Activated CD8-positive, alpha-beta T cell treated with anti-CD3 and anti-CD28 coated beads for 36 hours (primary cell): ENCODE results near the gene ADCYAP1. TPM values are rescaled to one million over a fixed set of nuclear protein-coding genes. Genes with fewer than 3 reads are reported as not detected.

Experiments
- ATAC-seq: fragments of 200-7000 bp; cut with Tn5 transposase; one replicate; pipeline ENCODE4 v1.10.0; 2021; ENCODE audit warnings: mild to moderate bottlenecking, moderate library complexity
- CTCF ChIA-PET: fragments of 350-600 bp; sonication (Branson Sonifier 250); formaldehyde crosslinking; loops from one replicate; lab custom pipeline; 2021; ENCODE audit warnings: antibody characterized with exemption; lab: Charles Lee
- POLR2A ChIA-PET: fragments of 350-600 bp; sonication (Branson Sonifier 250); formaldehyde crosslinking; loops from one replicate; lab custom pipeline; 2021; ENCODE audit warnings: antibody characterized with exemption; lab: Charles Lee
- DNase-seq: peaks from one replicate; pipeline ENCODE4 v3.0.0-alpha.2; 2020
- H3K27ac Mint-ChIP-seq: one replicate; pipeline ENCODE4 v1.8.0; 2021; ENCODE audit warnings: mild to moderate bottlenecking, mixed read lengths
- H3K27me3 Mint-ChIP-seq: one replicate; pipeline ENCODE4 v1.8.0; 2021; ENCODE audit warnings: mixed read lengths
- H3K36me3 Mint-ChIP-seq: one replicate; pipeline ENCODE4 v1.8.0; 2021; ENCODE audit warnings: low read depth, mixed read lengths
- H3K4me1 Mint-ChIP-seq: one replicate; pipeline ENCODE4 v1.8.0; 2021; ENCODE audit warnings: low read depth, mixed read lengths
- H3K4me3 Mint-ChIP-seq: one replicate; pipeline ENCODE4 v1.8.0; 2021; ENCODE audit warnings: mild to moderate bottlenecking, moderate library complexity, mixed read lengths
- H3K9me3 Mint-ChIP-seq: one replicate; pipeline ENCODE4 v1.8.0; 2021; ENCODE audit warnings: mixed read lengths
- intact Hi-C: fragments of 100-400 bp; cut with micrococcal nuclease; formaldehyde crosslinking; loops from one replicate; pipeline ENCODE4 v1.10.0; 2022
- total RNA-seq, 2 experiments: library from RNA; stranded (reverse); gene quantifications; one replicate each; pipeline ENCODE4 v1.2.3, GENCODE V29; 2021
- TF ChIP-seq, protein P1 (sequence below): fragments of 200-600 bp; IDR thresholded peaks from one replicate; pipeline ENCODE4 v1.8.0; 2022; ENCODE audit warnings: antibody characterized with exemption, mild to moderate bottlenecking

ADCYAP1 gene
- total RNA-seq, 2 experiments from 2014 or later, result not detected

DNA sequence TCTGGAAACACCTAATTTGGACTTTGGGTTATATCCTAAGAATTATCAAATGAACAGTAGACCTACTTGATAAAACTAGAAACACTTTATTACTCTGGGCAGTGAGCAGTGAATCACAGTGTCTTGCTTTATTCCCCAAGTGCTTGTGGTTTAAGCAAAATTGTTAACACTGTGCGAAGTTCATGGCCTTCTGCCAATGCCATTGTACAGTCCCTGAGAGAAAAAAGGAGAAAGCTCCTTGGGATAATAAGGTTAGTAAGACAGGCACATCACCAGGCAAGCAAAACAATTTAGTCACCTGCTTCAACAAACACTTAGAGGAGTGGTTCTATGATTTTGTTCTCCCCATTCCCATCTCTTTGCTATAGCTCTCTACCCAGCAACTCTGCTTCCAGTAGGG lies 39.8 kb downstream of the ADCYAP1 start:
- H3K27me3 Mint-ChIP-seq, result no peaks in the 10 kb centered on the region
- DNase-seq, result no peak
- no peaks in the 10 kb centered on the region for H3K9me3 Mint-ChIP-seq
- intact Hi-C loops, result no loop called here
- ChIA-PET CTCF (no interaction called here), POLR2A (no interaction called here)
- no peak overlapping the region for H3K27ac Mint-ChIP-seq
- H3K36me3 Mint-ChIP-seq, result no peaks in the 10 kb centered on the region
- TF ChIP-seq, protein P1, sequence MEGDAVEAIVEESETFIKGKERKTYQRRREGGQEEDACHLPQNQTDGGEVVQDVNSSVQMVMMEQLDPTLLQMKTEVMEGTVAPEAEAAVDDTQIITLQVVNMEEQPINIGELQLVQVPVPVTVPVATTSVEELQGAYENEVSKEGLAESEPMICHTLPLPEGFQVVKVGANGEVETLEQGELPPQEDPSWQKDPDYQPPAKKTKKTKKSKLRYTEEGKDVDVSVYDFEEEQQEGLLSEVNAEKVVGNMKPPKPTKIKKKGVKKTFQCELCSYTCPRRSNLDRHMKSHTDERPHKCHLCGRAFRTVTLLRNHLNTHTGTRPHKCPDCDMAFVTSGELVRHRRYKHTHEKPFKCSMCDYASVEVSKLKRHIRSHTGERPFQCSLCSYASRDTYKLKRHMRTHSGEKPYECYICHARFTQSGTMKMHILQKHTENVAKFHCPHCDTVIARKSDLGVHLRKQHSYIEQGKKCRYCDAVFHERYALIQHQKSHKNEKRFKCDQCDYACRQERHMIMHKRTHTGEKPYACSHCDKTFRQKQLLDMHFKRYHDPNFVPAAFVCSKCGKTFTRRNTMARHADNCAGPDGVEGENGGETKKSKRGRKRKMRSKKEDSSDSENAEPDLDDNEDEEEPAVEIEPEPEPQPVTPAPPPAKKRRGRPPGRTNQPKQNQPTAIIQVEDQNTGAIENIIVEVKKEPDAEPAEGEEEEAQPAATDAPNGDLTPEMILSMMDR, result no peak
- H3K4me3 Mint-ChIP-seq, result no peak overlapping the region
- ATAC-seq, result no peak
- H3K4me1 Mint-ChIP-seq, result no peaks in the 10 kb centered on the region

DNA sequence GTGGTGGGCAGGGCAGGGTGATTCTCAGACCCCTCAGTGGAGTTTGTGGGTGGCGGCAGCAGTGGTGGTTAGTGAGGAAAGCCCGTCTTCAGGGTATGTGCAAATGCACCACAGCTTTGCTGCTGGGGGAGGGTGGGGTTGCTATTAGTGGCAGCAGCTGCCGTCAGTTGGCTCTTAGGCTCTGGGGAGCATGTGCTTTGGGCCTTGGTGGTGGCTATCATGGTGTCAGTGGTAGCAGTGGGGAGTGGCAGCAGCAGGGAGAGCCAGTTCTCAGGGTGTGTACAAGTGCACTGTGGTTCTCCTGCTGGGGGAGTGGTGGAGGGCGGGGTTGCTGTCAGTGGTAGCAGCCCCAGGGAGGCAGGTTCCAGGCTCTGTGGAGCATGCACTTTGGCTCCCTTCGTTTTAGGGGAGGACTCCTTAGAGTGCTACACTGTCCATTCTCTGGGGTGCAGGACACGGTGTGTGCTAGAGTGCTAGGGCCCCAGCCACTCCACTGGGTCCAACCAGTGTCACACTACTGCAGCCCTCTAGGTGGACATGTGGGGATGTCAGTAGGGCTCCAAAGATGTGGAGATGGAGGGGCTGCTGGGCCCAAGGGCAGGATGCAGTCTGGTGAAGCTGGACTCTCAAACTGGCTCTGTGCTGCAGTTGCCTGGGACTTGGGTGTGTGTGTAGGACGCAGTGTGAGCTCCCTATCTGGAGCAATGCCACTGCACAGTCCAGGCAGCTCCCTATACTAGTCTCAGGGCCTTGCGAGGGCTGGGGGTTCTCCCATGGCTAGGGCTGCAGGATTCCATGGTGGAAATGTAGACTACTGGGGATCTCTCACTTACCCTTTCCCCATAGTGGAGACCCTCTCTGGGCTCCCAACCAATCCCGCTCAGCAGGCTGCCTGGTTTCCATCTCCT lies 45.3 kb downstream of the ADCYAP1 start:
- Mint-ChIP-seq H3K4me3 (no peak overlapping the region), H3K36me3 (no peaks in the 10 kb centered on the region), H3K9me3 (no peaks in the 10 kb centered on the region), H3K27ac (no peak overlapping the region), H3K27me3 (no peaks in the 10 kb centered on the region), H3K4me1 (no peaks in the 10 kb centered on the region)
- ChIA-PET CTCF (interaction anchor here (0.7 to 1.4 kb wide), 2 partner anchors 9 to 1233 kb away, joined by 3 to 4 read pairs; no protein-coding TSS in a partner anchor), POLR2A (no interaction called here)
- TF ChIP-seq, protein P1, result no peak
- intact Hi-C loops, result no loop called here
- ATAC-seq (no peak), DNase-seq (no peak)

DNA sequence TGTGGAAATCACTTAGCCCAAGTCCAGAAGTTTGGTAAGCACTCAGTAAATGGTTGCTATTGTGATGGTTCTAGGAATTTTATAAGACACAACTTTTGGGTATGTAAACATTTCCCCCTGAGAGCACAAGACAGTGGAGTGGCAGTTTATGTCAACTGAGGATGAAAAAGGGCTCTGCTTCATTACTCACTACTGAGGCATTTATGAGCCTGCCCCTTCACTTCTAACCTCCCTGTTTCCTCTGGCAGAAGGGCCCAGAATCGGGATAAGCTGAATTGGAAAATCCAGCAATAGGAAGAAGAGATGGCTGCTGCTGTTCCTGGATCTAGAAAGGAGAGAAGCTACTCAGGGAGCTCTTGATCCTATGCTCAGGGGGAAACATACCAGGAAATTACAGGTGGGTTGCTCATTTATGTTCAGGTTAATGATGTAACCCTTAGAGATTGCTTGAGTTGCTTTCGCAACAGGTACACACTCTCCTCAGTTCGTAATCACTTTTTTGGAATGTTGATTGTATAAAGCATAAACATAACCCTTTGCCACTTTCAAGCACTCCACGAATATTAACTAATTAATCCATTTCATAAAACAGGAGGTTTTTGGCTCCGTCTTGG lies 46.3 kb downstream of the ADCYAP1 start:
- ChIA-PET POLR2A (no interaction called here), CTCF (interaction anchor here (0.7 to 1.4 kb wide), 3 partner anchors 10 to 1232 kb away, joined by 3 to 4 read pairs (median 3); no protein-coding TSS in a partner anchor)
- Mint-ChIP-seq H3K36me3 (no peaks in the 10 kb centered on the region), H3K27ac (no peak overlapping the region), H3K27me3 (peaks cover 2% of the 10 kb centered on the region), H3K4me3 (no peak overlapping the region), H3K4me1 (no peaks in the 10 kb centered on the region), H3K9me3 (no peaks in the 10 kb centered on the region)
- no peak for DNase-seq
- no peak for ATAC-seq
- intact Hi-C loops, result no loop called here
- TF ChIP-seq, protein P1, result no peak

DNA sequence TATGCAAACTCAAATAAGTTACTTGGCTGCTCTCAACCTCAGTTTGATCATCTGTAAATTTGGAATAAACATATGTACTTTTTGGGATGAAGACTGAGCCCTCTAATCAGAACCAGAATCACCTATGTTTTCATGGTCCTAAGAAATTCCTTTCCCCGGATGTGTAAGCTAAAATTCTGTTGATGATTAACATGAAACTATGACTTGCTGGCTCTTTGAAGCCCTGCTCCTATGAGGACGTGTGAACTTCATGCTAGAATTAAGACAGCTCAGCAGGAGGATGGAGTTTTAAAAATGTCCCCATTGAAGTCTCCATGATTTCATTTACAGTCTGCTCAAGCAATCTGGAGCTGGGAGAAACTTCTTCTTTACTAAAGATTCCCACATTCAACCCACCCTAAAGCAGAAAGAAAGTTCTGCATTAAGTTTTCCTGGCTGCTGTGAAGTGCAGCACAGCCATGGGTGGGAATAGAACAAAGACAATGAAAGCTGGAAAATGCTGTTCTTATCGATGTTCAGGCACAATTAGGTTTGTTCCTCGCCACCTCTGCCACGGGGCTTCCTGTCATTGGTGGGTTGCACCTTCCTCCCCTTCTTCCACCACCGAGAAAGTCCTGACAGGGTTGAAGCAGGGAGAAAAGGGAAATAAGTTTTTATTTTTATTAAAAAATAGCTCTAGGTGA lies 50.9 kb downstream of the ADCYAP1 start:
- Mint-ChIP-seq H3K9me3 (no peaks in the 10 kb centered on the region), H3K4me1 (no peaks in the 10 kb centered on the region), H3K36me3 (no peaks in the 10 kb centered on the region), H3K27ac (no peak overlapping the region), H3K27me3 (peaks cover 2% of the 10 kb centered on the region), H3K4me3 (no peak overlapping the region)
- intact Hi-C loops, result no loop called here
- CTCF ChIA-PET, result no interaction called here
- POLR2A ChIA-PET, result no interaction called here
- ATAC-seq (no peak), DNase-seq (no peak)
- TF ChIP-seq, protein P1, result no peak
